ENCODE measurements around the gene PRKCA.
A peak's percentile ranks its signal among the peaks of the same experiment; 100 is the strongest.

Gene PRKCA

GRCh38 chr17:66789093-66789492, 486.7 kb downstream of the PRKCA start:
- TF ChIP-seq, protein P1, sequence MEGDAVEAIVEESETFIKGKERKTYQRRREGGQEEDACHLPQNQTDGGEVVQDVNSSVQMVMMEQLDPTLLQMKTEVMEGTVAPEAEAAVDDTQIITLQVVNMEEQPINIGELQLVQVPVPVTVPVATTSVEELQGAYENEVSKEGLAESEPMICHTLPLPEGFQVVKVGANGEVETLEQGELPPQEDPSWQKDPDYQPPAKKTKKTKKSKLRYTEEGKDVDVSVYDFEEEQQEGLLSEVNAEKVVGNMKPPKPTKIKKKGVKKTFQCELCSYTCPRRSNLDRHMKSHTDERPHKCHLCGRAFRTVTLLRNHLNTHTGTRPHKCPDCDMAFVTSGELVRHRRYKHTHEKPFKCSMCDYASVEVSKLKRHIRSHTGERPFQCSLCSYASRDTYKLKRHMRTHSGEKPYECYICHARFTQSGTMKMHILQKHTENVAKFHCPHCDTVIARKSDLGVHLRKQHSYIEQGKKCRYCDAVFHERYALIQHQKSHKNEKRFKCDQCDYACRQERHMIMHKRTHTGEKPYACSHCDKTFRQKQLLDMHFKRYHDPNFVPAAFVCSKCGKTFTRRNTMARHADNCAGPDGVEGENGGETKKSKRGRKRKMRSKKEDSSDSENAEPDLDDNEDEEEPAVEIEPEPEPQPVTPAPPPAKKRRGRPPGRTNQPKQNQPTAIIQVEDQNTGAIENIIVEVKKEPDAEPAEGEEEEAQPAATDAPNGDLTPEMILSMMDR (IDR thresholded peaks at IDR 0.05): no peak
- DNase-seq (ENCODE audit: low spot score): no peak
- H3K4me3 ChIP-seq: no peak overlapping the region
- H3K27ac ChIP-seq: no peak overlapping the region

- Histone ChIP-seq H3K4me3 (no peak overlapping the region), H3K27ac (no peak overlapping the region)
- DNase-seq (ENCODE audit: low spot score): no peak
- TF ChIP-seq, protein P1 (IDR thresholded peaks at IDR 0.05): no peak
These were observed 487.6 kb downstream of the PRKCA start for GRCh38 chr17:66789961-66790437.

GRCh38 chr17:66790501-66791061, 488.2 kb downstream of the PRKCA start:
- no peak overlapping the region for H3K4me3 ChIP-seq
- TF ChIP-seq, protein P1 (IDR thresholded peaks at IDR 0.05): no peak
- DNase-seq (ENCODE audit: low spot score): no peak
- no peak overlapping the region for H3K27ac ChIP-seq

DNA sequence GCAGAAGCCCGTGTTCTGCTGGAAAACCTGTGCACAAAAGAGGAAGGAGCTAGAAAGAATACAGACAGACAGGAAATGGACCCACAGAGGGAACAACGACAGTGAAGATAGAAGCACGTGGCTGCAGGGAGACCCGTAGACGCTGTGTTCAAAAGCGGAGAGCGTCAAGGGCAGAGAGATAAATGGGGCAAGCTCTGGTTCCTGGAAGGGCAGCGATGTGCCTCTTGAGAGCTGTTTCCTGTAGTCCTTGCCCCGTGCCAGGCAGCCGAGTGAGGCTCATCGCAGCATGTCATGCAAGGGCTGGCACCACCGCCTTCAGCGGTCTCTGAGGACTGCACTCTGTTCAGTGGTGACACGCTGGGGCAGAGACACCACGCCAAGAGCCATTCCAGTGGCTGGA, 488.9 kb downstream of the PRKCA start:
- H3K4me3 ChIP-seq: peak overlapping the region; percentile 39
- peak overlapping the region in 1 of 2 donors; percentile 35 for H3K27ac ChIP-seq
- TF ChIP-seq, protein P1 (IDR thresholded peaks at IDR 0.05): no peak
- DNase-seq (ENCODE audit: low spot score): no peak

GRCh38 chr17:66793814-66794213, 491.4 kb downstream of the PRKCA start:
- TF ChIP-seq, protein P1 (IDR thresholded peaks at IDR 0.05): no peak
- no peak for DNase-seq (ENCODE audit: low spot score)
- no peak overlapping the region for H3K27ac ChIP-seq
- no peak overlapping the region for H3K4me3 ChIP-seq

GRCh38 chr17:66795486-66795885, 493.1 kb downstream of the PRKCA start:
- DNase-seq (ENCODE audit: low spot score): no peak
- Histone ChIP-seq H3K27ac (no peak overlapping the region), H3K4me3 (no peak overlapping the region)
- TF ChIP-seq, protein P1 (IDR thresholded peaks at IDR 0.05): no peak

GRCh38 chr17:66799849-66800537, 497.6 kb downstream of the PRKCA start:
- Histone ChIP-seq H3K4me3 (no peak overlapping the region), H3K27ac (peak overlapping the region in 1 of 2 donors; percentile 65)
- TF ChIP-seq, protein P1 (IDR thresholded peaks at IDR 0.05): no peak
- DNase-seq (ENCODE audit: low spot score): no peak
